ENCODE results near the gene UBE2F. TPM values are rescaled to one million over a fixed set of nuclear protein-coding genes. Genes with fewer than 3 reads are reported as not detected.

The UBE2F gene
- total RNA-seq, 2 donors from 2014 or later: 67.7 to 69.9 TPM

DNA sequence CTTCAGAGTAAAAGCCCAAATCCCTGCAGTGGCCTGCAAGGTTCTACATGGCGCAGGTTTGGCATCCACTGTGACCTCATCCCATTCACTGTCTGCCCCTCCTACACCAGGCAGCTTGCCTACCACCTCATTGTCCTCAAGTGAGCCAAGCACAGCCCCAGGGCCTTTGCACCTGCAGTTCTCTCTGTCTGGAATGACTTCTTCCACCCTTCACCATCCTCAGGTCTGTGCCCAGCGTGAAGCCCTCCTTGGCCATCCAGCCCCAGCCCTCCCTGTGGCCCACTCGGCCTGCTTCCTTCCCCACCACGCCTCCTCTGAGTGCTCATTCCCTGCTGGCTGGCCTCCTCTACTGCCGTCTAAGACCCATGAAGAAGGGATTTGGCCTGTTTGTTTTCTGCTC, 32.6 kb upstream of the UBE2F start:
- Histone ChIP-seq H3K27me3 (no peaks in the 10 kb centered on the region), H3K27ac (no peak overlapping the region), H3K4me3 (no peak overlapping the region), H3K9me3 (no peaks in the 10 kb centered on the region), H3K4me1 (no peaks in the 10 kb centered on the region), H3K36me3 (replicated peaks in 1 of 2; ENCODE audit: insufficient read depth in 1 of 2, low read depth in 2 of 2) (no peaks in the 10 kb centered on the region)
- intact Hi-C loops (cut with DNase I): no loop called here
- DNase-seq (no peak), ATAC-seq (no peak)
- TF ChIP-seq CTCF (IDR thresholded peaks at IDR 0.05) (no peak), POLR2A (IDR thresholded peaks at IDR 0.05) (no peak)
- WGBS, 2 donors: 96 to 97% methylated on average over 4 to 5 of the region's 5 CpGs

DNA sequence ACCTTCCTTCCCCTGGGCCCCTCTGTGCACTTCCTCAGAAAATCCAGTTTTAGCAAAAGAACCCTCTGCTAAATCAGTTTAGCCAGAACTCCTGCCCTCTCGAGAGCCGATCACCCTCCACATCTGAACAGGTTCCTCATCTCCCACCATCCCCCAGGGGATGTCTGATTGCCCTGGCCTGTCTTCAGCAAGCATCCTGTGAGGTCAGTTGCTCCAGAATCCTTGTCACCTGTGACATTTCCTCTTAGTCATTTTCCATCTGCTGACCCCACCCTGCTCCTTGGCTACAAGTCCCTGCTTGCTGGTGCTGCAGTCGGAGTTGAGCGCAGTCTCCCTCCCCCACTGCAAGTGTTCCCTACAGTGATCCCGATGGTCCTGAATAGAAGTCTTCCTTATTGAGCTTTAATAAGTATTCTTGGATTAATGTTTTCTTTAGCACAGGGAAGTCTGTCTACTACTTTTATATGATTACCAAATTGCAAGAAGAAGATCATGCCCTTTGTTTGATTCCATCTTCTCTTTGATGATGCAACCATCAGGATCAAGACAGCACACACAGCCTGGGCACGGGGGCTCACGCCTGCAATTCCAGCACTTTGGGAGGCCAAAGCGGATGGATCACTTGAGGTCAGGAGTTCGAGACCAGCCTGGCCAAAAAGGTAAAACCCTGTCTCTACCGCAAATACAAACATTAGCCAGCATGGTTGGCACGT, 30.9 kb upstream of the UBE2F start:
- WGBS, 2 donors: 86 to 87% methylated on average over 11 of the region's 11 CpGs
- H3K27ac ChIP-seq: no peak overlapping the region
- no peaks in the 10 kb centered on the region for H3K27me3 ChIP-seq
- no peak for DNase-seq
- H3K36me3 ChIP-seq (replicated peaks in 1 of 2; ENCODE audit: insufficient read depth in 1 of 2, low read depth in 2 of 2): no peaks in the 10 kb centered on the region
- TF ChIP-seq CTCF (IDR thresholded peaks at IDR 0.05): no peak
- no peak for TF ChIP-seq POLR2A (IDR thresholded peaks at IDR 0.05)
- ATAC-seq: no peak
- peaks cover 6% of the 10 kb centered on the region for H3K4me1 ChIP-seq
- intact Hi-C loops (cut with DNase I): no loop called here
- no peaks in the 10 kb centered on the region for H3K9me3 ChIP-seq
- no peak overlapping the region for H3K4me3 ChIP-seq

- H3K4me1 ChIP-seq: peaks cover 33% of the 10 kb centered on the region
- TF ChIP-seq POLR2A (IDR thresholded peaks at IDR 0.05) (no peak), CTCF (IDR thresholded peaks at IDR 0.05) (no peak)
- H3K9me3 ChIP-seq: no peaks in the 10 kb centered on the region
- H3K36me3 ChIP-seq (replicated peaks in 1 of 2; ENCODE audit: insufficient read depth in 1 of 2, low read depth in 2 of 2): no peaks in the 10 kb centered on the region
- no peaks in the 10 kb centered on the region for H3K27me3 ChIP-seq
- intact Hi-C loops (cut with DNase I): no loop called here
- no peak overlapping the region for H3K27ac ChIP-seq
- ATAC-seq (no peak), DNase-seq (no peak)
- no peak overlapping the region for H3K4me3 ChIP-seq
These were observed 27.6 kb upstream of the UBE2F start for GRCh38 chr2:237939251-237939650.

DNA sequence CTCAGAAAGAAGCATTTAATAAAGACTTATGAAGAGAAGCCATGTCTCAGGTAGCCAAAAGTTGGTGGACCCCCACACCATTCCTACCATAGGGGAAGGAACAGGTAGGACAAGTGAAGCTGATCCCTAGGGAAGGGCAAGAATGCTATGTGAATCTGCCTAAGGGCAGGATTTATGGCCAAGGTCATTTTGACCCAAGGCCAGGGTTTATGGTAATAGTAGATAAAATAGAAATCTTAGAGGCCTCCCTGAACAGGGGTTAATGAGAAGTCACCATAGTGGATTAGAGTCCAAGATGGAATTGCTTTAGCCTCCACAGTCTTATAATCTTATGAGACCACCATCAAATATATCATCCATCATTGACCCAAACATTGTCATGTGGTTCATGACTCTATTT, 26.0 kb upstream of the UBE2F start:
- ATAC-seq (no peak), DNase-seq (no peak)
- Histone ChIP-seq H3K9me3 (peaks cover 0 to 7% (median 0%) of the 10 kb centered on the region in 3 donors), H3K36me3 (replicated peaks in 1 of 2; ENCODE audit: insufficient read depth in 1 of 2, low read depth in 2 of 2) (no peaks in the 10 kb centered on the region), H3K27ac (no peak overlapping the region), H3K27me3 (no peaks in the 10 kb centered on the region), H3K4me3 (no peak overlapping the region), H3K4me1 (peaks cover 33% of the 10 kb centered on the region)
- intact Hi-C loops (cut with DNase I): no loop called here
- TF ChIP-seq CTCF (IDR thresholded peaks at IDR 0.05) (no peak), POLR2A (IDR thresholded peaks at IDR 0.05) (no peak)

DNA sequence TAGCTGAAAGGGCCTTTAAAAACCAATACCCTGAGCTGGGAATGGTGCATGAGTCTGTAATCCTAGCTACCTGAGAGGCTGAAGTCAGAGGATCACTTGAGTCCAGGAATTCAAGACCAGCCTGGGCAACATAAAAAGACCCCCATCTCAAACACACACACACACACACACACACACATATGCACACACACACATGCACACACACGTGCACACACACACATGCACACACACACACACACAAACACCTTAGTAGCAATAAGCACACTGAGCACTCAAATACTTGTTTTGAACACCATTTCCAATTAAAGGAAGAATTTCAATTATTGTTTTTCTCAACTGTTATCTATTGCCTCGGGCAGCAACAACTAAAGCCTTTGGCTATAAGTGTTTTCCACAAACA, 25.6 kb upstream of the UBE2F start:
- 60 to 65% methylated on average over 2 of the region's 2 CpGs for WGBS, 2 donors
- no peaks in the 10 kb centered on the region for H3K27me3 ChIP-seq
- H3K27ac ChIP-seq: peak overlapping the region in 1 of 4 donors; percentile 26
- ATAC-seq (no peak), DNase-seq (no peak)
- H3K36me3 ChIP-seq (replicated peaks in 1 of 2; ENCODE audit: insufficient read depth in 1 of 2, low read depth in 2 of 2): no peaks in the 10 kb centered on the region
- TF ChIP-seq POLR2A (IDR thresholded peaks at IDR 0.05) (no peak), CTCF (IDR thresholded peaks at IDR 0.05) (no peak)
- H3K9me3 ChIP-seq: peaks cover 0 to 7% (median 0%) of the 10 kb centered on the region in 3 donors
- H3K4me1 ChIP-seq: peaks cover 33% of the 10 kb centered on the region
- intact Hi-C loops (cut with DNase I): no loop called here
- H3K4me3 ChIP-seq: no peak overlapping the region
